ENCODE measurements around the gene POLDIP2. TPM values are rescaled to one million over a fixed set of nuclear protein-coding genes. Genes with fewer than 3 reads are reported as not detected.

Gene POLDIP2
- total RNA-seq, 2 donors from 2014 or later, result 50.8 to 54.4 TPM

DNA sequence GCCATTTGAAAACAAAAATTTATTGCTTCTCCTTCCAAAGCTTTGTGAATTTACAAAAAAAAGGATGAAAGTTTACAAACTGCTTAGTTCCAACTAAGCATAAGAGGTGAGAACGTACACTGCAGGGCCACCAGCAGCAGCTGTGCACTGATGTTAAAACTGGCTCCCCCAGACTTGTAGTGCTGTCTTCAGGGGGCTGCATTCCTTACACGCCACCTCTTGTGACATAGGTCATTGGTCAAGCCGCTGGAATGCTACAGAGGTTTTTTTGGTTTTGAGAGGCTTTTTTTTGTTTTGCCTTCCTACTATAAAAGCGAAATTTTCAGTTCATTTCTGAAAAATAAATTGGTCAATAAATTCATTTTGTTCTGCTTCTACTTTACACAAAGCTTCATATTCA is 29.0 kb downstream of the POLDIP2 start:
- Histone ChIP-seq H3K9me3 (no peaks in the 10 kb centered on the region), H3K4me1 (peaks cover 59% of the 10 kb centered on the region), H3K27me3 (no peaks in the 10 kb centered on the region), H3K4me3 (no peak overlapping the region), H3K27ac (peak overlapping the region in 1 of 4 donors; percentile 95), H3K36me3 (replicated peaks in 1 of 2; ENCODE audit: insufficient read depth in 1 of 2, low read depth in 2 of 2) (peaks cover 4 to 9% of the 10 kb centered on the region in 2 donors)
- intact Hi-C loops (cut with DNase I), result no loop called here
- TF ChIP-seq CTCF (IDR thresholded peaks at IDR 0.05) (no peak), POLR2A (IDR thresholded peaks at IDR 0.05) (no peak)
- WGBS, 2 donors, result 74 to 75% methylated on average over 4 of the region's 4 CpGs
- DNase-seq (no peak), ATAC-seq (no peak)

DNA sequence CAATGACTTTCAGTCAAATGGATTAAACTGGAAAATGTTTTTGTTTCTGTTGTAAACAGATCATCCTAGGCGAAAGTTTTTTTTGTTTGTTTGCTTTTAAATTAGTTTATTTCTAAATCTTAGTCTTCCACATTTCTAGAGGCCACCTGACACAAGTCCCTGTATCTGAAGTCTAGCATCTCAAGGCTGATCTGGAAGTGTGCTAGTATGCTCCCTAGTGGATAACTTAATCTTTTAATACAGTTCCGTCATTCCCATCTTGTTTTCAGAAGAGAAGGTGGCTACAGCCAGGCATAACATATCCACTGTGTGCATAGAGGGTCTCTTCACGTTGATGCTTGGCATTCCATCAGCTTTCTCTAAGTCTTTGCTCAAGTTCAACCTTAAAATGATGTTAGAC is 29.6 kb downstream of the POLDIP2 start:
- DNase-seq (no peak), ATAC-seq (no peak)
- TF ChIP-seq CTCF (IDR thresholded peaks at IDR 0.05), result peak in 1 of 7 experiments; percentile 9
- no peak for TF ChIP-seq POLR2A (IDR thresholded peaks at IDR 0.05)
- no peak overlapping the region for H3K4me3 ChIP-seq
- H3K27me3 ChIP-seq, result no peaks in the 10 kb centered on the region
- H3K36me3 ChIP-seq (replicated peaks in 1 of 2; ENCODE audit: insufficient read depth in 1 of 2, low read depth in 2 of 2), result peaks cover 4 to 9% of the 10 kb centered on the region in 2 donors
- no peaks in the 10 kb centered on the region for H3K9me3 ChIP-seq
- H3K27ac ChIP-seq, result peak overlapping the region in 1 of 4 donors; percentile 95
- H3K4me1 ChIP-seq, result peaks cover 59% of the 10 kb centered on the region
- intact Hi-C loops (cut with DNase I), result no loop called here
- 36 to 40% methylated on average over 3 of the region's 3 CpGs for WGBS, 2 donors

DNA sequence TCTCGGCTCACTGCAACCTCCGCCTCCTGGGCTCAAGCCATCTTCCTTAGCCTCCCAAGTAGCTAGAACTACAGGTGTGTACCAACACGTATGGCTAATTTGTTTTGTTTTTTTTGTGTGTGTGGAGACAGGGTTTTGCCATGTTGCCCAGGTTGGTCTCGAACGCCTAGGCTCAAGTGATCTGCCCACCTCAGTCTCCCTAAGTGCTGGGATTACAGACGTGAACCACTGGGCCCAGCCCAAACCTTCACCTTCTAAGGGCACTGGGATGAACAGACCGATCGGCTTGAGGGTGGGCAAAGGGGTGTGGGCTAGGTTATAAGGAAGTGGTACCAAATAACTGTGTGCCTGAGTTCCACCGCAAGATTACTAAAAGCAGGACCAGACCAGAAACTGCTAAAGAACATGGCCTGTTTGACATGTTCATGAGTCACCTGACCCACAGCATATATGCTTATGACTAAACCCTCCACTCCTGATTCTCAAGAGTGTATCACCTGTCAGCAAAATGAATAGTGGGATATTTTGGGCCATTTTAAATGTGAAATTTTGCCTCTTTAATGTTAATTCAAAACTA is 30.2 kb downstream of the POLDIP2 start:
- Histone ChIP-seq H3K27ac (peak overlapping the region in 3 of 4 donors; percentile 69 to 95 (median 71)), H3K36me3 (replicated peaks in 1 of 2; ENCODE audit: insufficient read depth in 1 of 2, low read depth in 2 of 2) (peaks cover 4 to 9% of the 10 kb centered on the region in 2 donors), H3K9me3 (no peaks in the 10 kb centered on the region), H3K27me3 (no peaks in the 10 kb centered on the region), H3K4me1 (peaks cover 59% of the 10 kb centered on the region), H3K4me3 (no peak overlapping the region)
- TF ChIP-seq CTCF (IDR thresholded peaks at IDR 0.05), result no peak
- TF ChIP-seq POLR2A (IDR thresholded peaks at IDR 0.05), result no peak
- WGBS, 2 donors, result 78 to 81% methylated on average over 9 of the region's 9 CpGs
- intact Hi-C loops (cut with DNase I), result no loop called here
- DNase-seq (no peak), ATAC-seq (no peak)

GRCh38 chr17:28326114-28326513 is 31.2 kb downstream of the POLDIP2 start:
- DNase-seq, result peak in 3 of 4 donors; percentile 52 to 61 (median 58)
- intact Hi-C loops (cut with DNase I), result no loop called here
- Histone ChIP-seq H3K27ac (peak overlapping the region in 3 of 4 donors; percentile 69 to 95 (median 71)), H3K4me3 (no peak overlapping the region), H3K9me3 (no peaks in the 10 kb centered on the region), H3K36me3 (replicated peaks in 1 of 2; ENCODE audit: insufficient read depth in 1 of 2, low read depth in 2 of 2) (peaks cover 4 to 9% of the 10 kb centered on the region in 2 donors), H3K27me3 (no peaks in the 10 kb centered on the region), H3K4me1 (peaks cover 57% of the 10 kb centered on the region)
- WGBS, 2 donors, result 24 to 38% methylated on average over 7 of the region's 7 CpGs
- peak; percentile 17 for ATAC-seq
- TF ChIP-seq CTCF (IDR thresholded peaks at IDR 0.05), result no peak

- H3K4me3 ChIP-seq, result no peak overlapping the region
- intact Hi-C loops (cut with DNase I), result no loop called here
- no peaks in the 10 kb centered on the region for H3K9me3 ChIP-seq
- DNase-seq (no peak), ATAC-seq (no peak)
- peaks cover 4 to 9% of the 10 kb centered on the region in 2 donors for H3K36me3 ChIP-seq (replicated peaks in 1 of 2; ENCODE audit: insufficient read depth in 1 of 2, low read depth in 2 of 2)
- peak overlapping the region; percentile 55 to 95 (median 70) for H3K27ac ChIP-seq
- WGBS, 2 donors, result 21 to 30% methylated on average over 5 of the region's 5 CpGs
- H3K27me3 ChIP-seq, result no peaks in the 10 kb centered on the region
- H3K4me1 ChIP-seq, result peaks cover 64% of the 10 kb centered on the region
- TF ChIP-seq CTCF (IDR thresholded peaks at IDR 0.05), result no peak
Observed at GRCh38 chr17:28325211-28325610, 32.1 kb downstream of the POLDIP2 start.
